Keratinocyte (primary cell): Measurements from ENCODE around the gene RAD51. TPM values are rescaled to one million over a fixed set of nuclear protein-coding genes. Genes with fewer than 3 reads are reported as not detected.

ENCODE experiments used
- DNase-seq: peaks from one replicate; pipeline ENCODE4 v3.0.0-alpha.2; 2011; ENCODE audit warnings: low read depth, missing footprints, low spot score
- FAIRE-seq: peaks from 2 replicates; lab custom pipeline; 2011; peaks lifted over from hg19 to GRCh38; lab: Jason Lieb, UNC
- H2AFZ ChIP-seq: 2 replicates; pipeline ENCODE4 v1.6.0; 2012; ENCODE audit warnings: low read length, control low read depth, inconsistent platforms; ENCODE audit not compliant: control insufficient read depth
- H3K27ac ChIP-seq: 2 replicates; pipeline ENCODE4 v1.5.1; 2011; ENCODE audit warnings: low read length; ENCODE audit not compliant: control insufficient read depth, insufficient read depth
- H3K27me3 ChIP-seq: 3 replicates; pipeline ENCODE4 v1.6.0; 2011; ENCODE audit warnings: low read length; ENCODE audit not compliant: control insufficient read depth, insufficient read depth; ENCODE audit errors: extremely low read depth
- H3K36me3 ChIP-seq, 2 experiments: 2 replicates in 1 of 2; 3 replicates in 1 of 2; pipeline ENCODE4 v1.5.1; 2011; ENCODE audit warnings: low read length in 2 of 2, mild to moderate bottlenecking in 1 of 2; ENCODE audit not compliant: control insufficient read depth in 2 of 2, insufficient read depth in 2 of 2; ENCODE audit errors: extremely low read depth in 1 of 2
- H3K4me1 ChIP-seq: 3 replicates; pipeline ENCODE4 v1.5.1; 2011; ENCODE audit warnings: low read length; ENCODE audit not compliant: control insufficient read depth, insufficient read depth; ENCODE audit errors: extremely low read depth
- H3K4me2 ChIP-seq: 3 replicates; pipeline ENCODE4 v1.6.0; 2011; ENCODE audit warnings: low read depth, low read length; ENCODE audit not compliant: control insufficient read depth, insufficient read depth; ENCODE audit errors: extremely low read depth
- H3K4me3 ChIP-seq, 3 experiments: fragments of 200-600 bp in 1 of 3; sonication (generic) in 1 of 3; 2 replicates in 2 of 3; 3 replicates in 1 of 3; pipeline ENCODE4 v1.5.1; 2011 to 2016; ENCODE audit warnings: low read length in 3 of 3, mild to moderate bottlenecking in 3 of 3, control low read depth in 2 of 3, inconsistent platforms in 1 of 3, low read depth in 1 of 3, mixed read lengths in 1 of 3, mixed run types in 1 of 3, moderate library complexity in 1 of 3; ENCODE audit not compliant: control insufficient read depth in 2 of 3, insufficient read depth in 2 of 3; ENCODE audit errors: extremely low read depth in 1 of 3
- H3K79me2 ChIP-seq: 2 replicates; pipeline ENCODE4 v1.6.0; 2012; ENCODE audit warnings: low read length; ENCODE audit not compliant: control insufficient read depth, insufficient read depth
- H3K9ac ChIP-seq: 3 replicates; pipeline ENCODE4 v1.6.0; 2011; ENCODE audit warnings: low read length; ENCODE audit not compliant: control insufficient read depth, insufficient read depth; ENCODE audit errors: extremely low read depth
- H3K9me1 ChIP-seq: 3 replicates; pipeline ENCODE4 v1.6.0; 2011; ENCODE audit warnings: low read length; ENCODE audit not compliant: control insufficient read depth, insufficient read depth; ENCODE audit errors: extremely low read depth
- H3K9me3 ChIP-seq: 2 replicates; pipeline ENCODE4 v1.5.1; 2012; ENCODE audit warnings: low read depth, low read length; ENCODE audit not compliant: control insufficient read depth
- H4K20me1 ChIP-seq: 3 replicates; pipeline ENCODE4 v1.6.0; 2011; ENCODE audit warnings: low read length; ENCODE audit not compliant: control insufficient read depth, insufficient read depth; ENCODE audit errors: extremely low read depth
- CTCF ChIP-seq, 3 experiments: IDR thresholded peaks in 1 of 3; conservative IDR thresholded peaks in 1 of 3; optimal IDR thresholded peaks in 1 of 3; 2 replicates in 2 of 3; 3 replicates in 1 of 3; pipeline versions ENCODE3 to v1.5.1; 2011; ENCODE audit warnings: low read length in 3 of 3, mild to moderate bottlenecking in 3 of 3, moderate library complexity in 2 of 3, control low read depth in 1 of 3, inconsistent platforms in 1 of 3; ENCODE audit not compliant: insufficient read depth in 2 of 3; ENCODE audit errors: extremely low read depth in 1 of 3
- EZH2 ChIP-seq: IDR thresholded peaks from one replicate; pipeline ENCODE4 v1.6.1; 2012; ENCODE audit warnings: inconsistent platforms, mild to moderate bottlenecking, low read length, moderate library complexity
- dilution Hi-C: fragments of 300-500 bp; cut with MboI; formaldehyde crosslinking; loops from one replicate; pipeline ENCODE4 v1.7.0; 2020; ENCODE audit warnings: low sequenced_read_pairs; ENCODE audit not compliant: extremely low pct_ligation_motif_present
- polyA plus RNA-seq, 5 experiments: library from polyadenylated mRNA; depleted of rRNA in 3 of 5; stranded (reverse) in 3 of 5; stranded (forward) in 1 of 5; unstranded in 1 of 5; fragments of >200 nt; gene quantifications; 1 replicate in 1 of 5; 2 replicates in 3 of 5; 3 replicates in 1 of 5; pipeline versions ENCODE4 v1.2.1 to v1.2.3, GENCODE V29; 2011 to 2012; ENCODE audit warnings: missing spikeins in 2 of 5, low read depth in 1 of 5, low replicate concordance in 1 of 5
- small RNA-seq, 3 experiments: library from RNA; depleted of rRNA; stranded (forward); fragments of <200 nt; gene quantifications; one replicate each; pipeline ENCODE3, GENCODE V24; 2012; ENCODE audit warnings: low read depth in 3 of 3, low replicate concordance in 1 of 3; ENCODE audit not compliant: insufficient read length in 3 of 3

RAD51 gene
- polyA plus RNA-seq, 1 donor (not counting 4 experiments of a cell fraction or from before 2014, with no cell fraction given): 6.9 TPM

GRCh38 chr15:40776537-40777141, 81.7 kb downstream of the RAD51 start:
- FAIRE-seq: peak; percentile 98
- peak overlapping the region; percentile 38 for H3K4me2 ChIP-seq
- H3K9me1 ChIP-seq: no peaks in the 10 kb centered on the region
- H2AFZ ChIP-seq: no peak overlapping the region
- H3K27me3 ChIP-seq: no peaks in the 10 kb centered on the region
- no peaks in the 10 kb centered on the region for H3K9me3 ChIP-seq
- H3K4me3 ChIP-seq: peak overlapping the region in 1 of 3 experiments; percentile 30
- peaks cover 28 to 43% of the 10 kb centered on the region in 2 experiments for H3K36me3 ChIP-seq
- H3K79me2 ChIP-seq: no peaks in the 10 kb centered on the region
- dilution Hi-C loops: no loop called here
- peak overlapping the region; percentile 55 for H3K9ac ChIP-seq
- DNase-seq: no peak
- H3K4me1 ChIP-seq: peaks cover 11% of the 10 kb centered on the region
- H3K27ac ChIP-seq: peak overlapping the region; percentile 13
- TF ChIP-seq EZH2 (no peak), CTCF (optimal IDR thresholded peaks at IDR 0.05 in 1 of 3, IDR thresholded peaks at IDR 0.05 in 1 of 3, conservative IDR thresholded peaks at IDR 0.05 in 1 of 3; ENCODE audit: extremely low read depth in 1 of 3, insufficient read depth in 2 of 3, low read length in 3 of 3) (no peak)
- no peaks in the 10 kb centered on the region for H4K20me1 ChIP-seq

Small RNA genes lying within 50 kb of the gene (small RNA-seq; reads per million reads assigned to genes)
- gene SUMO2P15: 0 reads per million in 3 experiments

Other genes with a start within 250 kb of the RAD51 start
- 1.1 to 4.4 TPM (median 1.5 TPM) in 3 replicates for gene CHST14, start 224.2 kb upstream of the RAD51 start, polyA plus RNA-seq
- 9.7 to 24.6 TPM (median 18.0 TPM) in 3 replicates for gene CCDC32, start 130.1 kb upstream of the RAD51 start, polyA plus RNA-seq
- gene RPUSD2, start 125.9 kb upstream of the RAD51 start, polyA plus RNA-seq: 8.0 to 10.1 TPM (median 8.6 TPM) in 3 replicates
- 1.2 to 6.9 TPM (median 4.7 TPM) in 3 replicates for gene KNL1, start 100.9 kb upstream of the RAD51 start, polyA plus RNA-seq
- 22.2 to 23.0 TPM (median 22.2 TPM) in 3 replicates for gene RMDN3, start 60.1 kb downstream of the RAD51 start, polyA plus RNA-seq
- gene GCHFR, start 68.9 kb downstream of the RAD51 start, polyA plus RNA-seq: 1.6 to 3.1 TPM (median 2.7 TPM) in 3 replicates
- gene C15orf62, start 74.8 kb downstream of the RAD51 start, polyA plus RNA-seq: 0.09 to 0.15 TPM (median 0.14 TPM) in 3 replicates
- gene ZFYVE19, start 111.9 kb downstream of the RAD51 start, polyA plus RNA-seq: 19.0 to 26.2 TPM (median 24.5 TPM) in 3 replicates
- 27.0 to 55.9 TPM (median 35.3 TPM) in 3 replicates for gene DNAJC17, start 112.3 kb downstream of the RAD51 start, polyA plus RNA-seq
- not detected in 3 replicates for gene PPP1R14D, start 133.5 kb downstream of the RAD51 start, polyA plus RNA-seq
- gene SPINT1, start 148.9 kb downstream of the RAD51 start, polyA plus RNA-seq: 30.1 to 146 TPM (median 40.9 TPM) in 3 replicates
- 1.2 to 12.1 TPM (median 7.1 TPM) in 3 replicates for gene RHOV, start 179.1 kb downstream of the RAD51 start, polyA plus RNA-seq
- 11.6 to 21.1 TPM (median 18.2 TPM) in 3 replicates for gene VPS18, start 199.3 kb downstream of the RAD51 start, polyA plus RNA-seq
- not detected in 3 replicates for gene DLL4, start 234.2 kb downstream of the RAD51 start, polyA plus RNA-seq